Measurements from ENCODE around the gene GADD45B.

DNA sequence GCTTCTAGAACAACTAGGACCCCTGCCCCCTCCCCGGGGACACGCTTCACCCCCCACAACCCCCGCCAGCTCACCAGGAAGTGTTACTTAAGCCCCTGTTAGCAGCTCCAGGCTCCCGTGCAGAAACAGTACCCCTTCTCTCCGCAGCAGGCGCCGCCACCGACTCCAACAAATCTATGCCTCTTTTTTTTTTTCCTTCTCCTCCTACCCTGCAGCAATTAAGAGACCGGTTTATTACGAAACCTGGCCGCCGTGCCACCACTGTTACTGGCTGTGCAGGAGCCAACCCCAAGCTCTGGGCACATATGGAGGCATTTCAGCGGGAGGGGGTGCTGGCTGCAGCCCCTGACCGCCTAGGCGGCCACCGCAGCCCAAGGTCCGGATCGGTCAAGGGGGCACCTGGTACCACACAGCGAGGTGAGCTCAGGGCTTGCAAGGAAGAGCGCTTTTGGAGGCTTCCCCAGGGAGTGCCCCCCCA, 2.4 kb downstream of the GADD45B start:
- no peak for TF ChIP-seq FOXP2 (optimal IDR thresholded peaks at IDR 0.05; ENCODE audit: control extremely low read depth, extremely low read length, insufficient read depth)
- TF ChIP-seq POLR2AphosphoS5 (IDR thresholded peaks at IDR 0.05; ENCODE audit: borderline replicate concordance, low read depth, low read length), result no peak
- TF ChIP-seq EZH2 (IDR thresholded peaks at IDR 0.05), result no peak

Measured in SK-N-MC (cell line).